Activated T-helper 17 cell treated with anti-CD3 and anti-CD28 coated beads, Interleukin-2, amount 50 U/mL, for 72 hours (primary cell): ENCODE results near the gene DTNB. TPM values are rescaled to one million over a fixed set of nuclear protein-coding genes. Genes with fewer than 3 reads are reported as not detected.

ENCODE experiments used
- ATAC-seq: fragments of 150-1000 bp; cut with Tn5 transposase; replicated peaks from 2 replicates; pipeline ENCODE4 v1.10.0; 2021; ENCODE audit warnings: mild to moderate bottlenecking, moderate library complexity
- H3K27ac Mint-ChIP-seq: one replicate; pipeline ENCODE4 v1.8.0; 2022; ENCODE audit warnings: mixed read lengths
- H3K27me3 Mint-ChIP-seq: one replicate; pipeline ENCODE4 v1.8.0; 2022; ENCODE audit warnings: mixed read lengths
- H3K36me3 Mint-ChIP-seq: one replicate; pipeline ENCODE4 v1.8.0; 2022; ENCODE audit warnings: low read depth, mild to moderate bottlenecking, mixed read lengths
- H3K4me1 Mint-ChIP-seq: one replicate; pipeline ENCODE4 v1.8.0; 2022; ENCODE audit warnings: mixed read lengths
- H3K4me3 Mint-ChIP-seq: one replicate; pipeline ENCODE4 v1.8.0; 2022; ENCODE audit warnings: mild to moderate bottlenecking, mixed read lengths
- H3K9me3 Mint-ChIP-seq: one replicate; pipeline ENCODE4 v1.8.0; 2022; ENCODE audit warnings: mixed read lengths
- total RNA-seq, 2 donors: library from RNA; stranded (reverse); gene quantifications; one replicate each; pipeline ENCODE4 v1.2.3, GENCODE V29; 2022

The DTNB gene
- total RNA-seq, 2 donors from 2014 or later = 10.0 to 11.8 TPM

DNA sequence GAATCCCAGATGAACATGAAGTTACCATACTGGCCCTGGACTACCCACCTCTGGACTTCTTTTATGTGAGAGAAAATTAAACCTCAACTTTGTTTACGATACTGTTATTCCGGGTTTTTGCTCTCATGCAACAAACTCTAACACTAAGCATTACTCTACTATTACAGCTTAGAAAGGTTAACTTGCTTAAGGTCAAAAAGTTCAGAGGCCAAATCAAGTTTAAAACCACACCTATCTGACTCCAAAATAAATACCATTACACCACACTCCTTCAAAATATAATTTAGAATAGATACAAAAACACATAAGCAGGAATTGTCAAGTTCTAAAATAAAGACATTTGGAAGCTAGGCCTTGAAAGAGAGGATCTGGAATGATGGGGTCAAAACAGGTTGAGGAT, 75.0 kb downstream of the DTNB start:
- no peak for ATAC-seq
- Mint-ChIP-seq H3K27ac (peak overlapping the region; percentile 71), H3K27me3 (no peaks in the 10 kb centered on the region), H3K9me3 (no peaks in the 10 kb centered on the region), H3K36me3 (no peaks in the 10 kb centered on the region), H3K4me1 (peaks cover 24% of the 10 kb centered on the region), H3K4me3 (no peak overlapping the region)

GRCh38 chr2:25597881-25598280, 75.5 kb downstream of the DTNB start:
- Mint-ChIP-seq H3K4me1 (peaks cover 24% of the 10 kb centered on the region), H3K4me3 (no peak overlapping the region), H3K27me3 (no peaks in the 10 kb centered on the region), H3K36me3 (no peaks in the 10 kb centered on the region), H3K27ac (peak overlapping the region; percentile 71), H3K9me3 (no peaks in the 10 kb centered on the region)
- ATAC-seq = peak; percentile 27

- no peaks in the 10 kb centered on the region for H3K36me3 Mint-ChIP-seq
- ATAC-seq = no peak
- no peaks in the 10 kb centered on the region for H3K27me3 Mint-ChIP-seq
- no peak overlapping the region for H3K4me3 Mint-ChIP-seq
- H3K9me3 Mint-ChIP-seq = no peaks in the 10 kb centered on the region
- peaks cover 27% of the 10 kb centered on the region for H3K4me1 Mint-ChIP-seq
- H3K27ac Mint-ChIP-seq = no peak overlapping the region
These were observed 76.7 kb downstream of the DTNB start for GRCh38 chr2:25596516-25597244.

- ATAC-seq = no peak
- peaks cover 22% of the 10 kb centered on the region for H3K4me1 Mint-ChIP-seq
These were observed 78.0 kb downstream of the DTNB start for GRCh38 chr2:25595393-25595792.

DNA sequence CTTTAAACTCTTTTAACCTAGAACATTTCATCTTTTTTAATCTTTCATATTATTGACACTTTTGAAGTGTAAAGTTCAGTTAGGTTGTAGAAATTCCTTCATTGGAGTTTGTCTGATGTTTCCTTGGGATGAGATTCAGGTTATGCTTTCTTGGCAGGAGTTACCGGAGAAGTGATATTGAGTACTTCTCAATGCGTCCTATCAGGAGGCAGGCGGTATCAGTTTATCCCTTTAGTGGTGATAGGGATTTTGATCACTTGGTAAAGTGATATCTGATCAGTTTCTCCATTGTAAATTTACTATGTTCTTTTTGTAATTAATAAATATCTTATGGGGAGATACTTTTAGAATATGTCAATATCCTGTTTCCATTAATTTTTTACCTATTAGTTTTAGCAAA, 78.4 kb downstream of the DTNB start:
- no peak overlapping the region for H3K4me3 Mint-ChIP-seq
- H3K36me3 Mint-ChIP-seq = no peaks in the 10 kb centered on the region
- H3K27me3 Mint-ChIP-seq = no peaks in the 10 kb centered on the region
- no peaks in the 10 kb centered on the region for H3K9me3 Mint-ChIP-seq
- H3K27ac Mint-ChIP-seq = no peak overlapping the region
- ATAC-seq = no peak
- peaks cover 22% of the 10 kb centered on the region for H3K4me1 Mint-ChIP-seq

More at GRCh38 chr2:25595393-25595792, 78.0 kb downstream of the DTNB start:
- Mint-ChIP-seq H3K4me3 (no peak overlapping the region), H3K9me3 (no peaks in the 10 kb centered on the region), H3K27me3 (no peaks in the 10 kb centered on the region), H3K36me3 (no peaks in the 10 kb centered on the region), H3K27ac (no peak overlapping the region)

DNA sequence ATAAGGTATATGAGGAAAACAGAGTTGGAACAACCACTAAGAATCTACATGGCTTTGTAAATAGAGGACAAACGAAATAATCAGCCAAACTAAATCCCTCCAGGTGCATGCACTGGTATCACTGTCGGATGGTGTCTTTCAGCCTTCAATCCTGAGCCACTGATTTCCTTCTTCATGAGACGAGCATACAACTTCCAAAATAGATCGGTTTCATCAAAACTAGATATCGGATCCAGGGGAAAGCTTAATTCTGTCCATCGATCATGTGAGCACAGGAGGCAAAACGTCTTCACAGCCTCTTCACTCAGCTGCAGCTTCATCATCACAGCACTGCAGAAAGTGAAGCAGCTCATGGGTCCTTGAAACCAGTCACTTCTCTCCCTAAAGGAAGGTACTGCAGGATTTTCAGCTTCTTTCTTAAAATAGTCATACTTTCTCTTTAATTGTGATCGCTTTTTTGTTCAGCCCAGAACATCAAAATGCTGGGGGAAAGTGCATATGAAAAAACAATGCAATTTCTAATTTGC, 80.5 kb downstream of the DTNB start:
- no peaks in the 10 kb centered on the region for H3K9me3 Mint-ChIP-seq
- ATAC-seq = no peak
- H3K4me1 Mint-ChIP-seq = peaks cover 11% of the 10 kb centered on the region
- H3K27ac Mint-ChIP-seq = peak overlapping the region; percentile 38
- no peaks in the 10 kb centered on the region for H3K36me3 Mint-ChIP-seq
- no peaks in the 10 kb centered on the region for H3K27me3 Mint-ChIP-seq
- H3K4me3 Mint-ChIP-seq = peak overlapping the region; percentile 28

- Mint-ChIP-seq H3K9me3 (no peaks in the 10 kb centered on the region), H3K4me1 (peaks cover 20% of the 10 kb centered on the region), H3K27me3 (no peaks in the 10 kb centered on the region), H3K4me3 (no peak overlapping the region), H3K36me3 (no peaks in the 10 kb centered on the region), H3K27ac (no peak overlapping the region)
- ATAC-seq = no peak
These were observed 82.4 kb downstream of the DTNB start for GRCh38 chr2:25590921-25591505.

DNA sequence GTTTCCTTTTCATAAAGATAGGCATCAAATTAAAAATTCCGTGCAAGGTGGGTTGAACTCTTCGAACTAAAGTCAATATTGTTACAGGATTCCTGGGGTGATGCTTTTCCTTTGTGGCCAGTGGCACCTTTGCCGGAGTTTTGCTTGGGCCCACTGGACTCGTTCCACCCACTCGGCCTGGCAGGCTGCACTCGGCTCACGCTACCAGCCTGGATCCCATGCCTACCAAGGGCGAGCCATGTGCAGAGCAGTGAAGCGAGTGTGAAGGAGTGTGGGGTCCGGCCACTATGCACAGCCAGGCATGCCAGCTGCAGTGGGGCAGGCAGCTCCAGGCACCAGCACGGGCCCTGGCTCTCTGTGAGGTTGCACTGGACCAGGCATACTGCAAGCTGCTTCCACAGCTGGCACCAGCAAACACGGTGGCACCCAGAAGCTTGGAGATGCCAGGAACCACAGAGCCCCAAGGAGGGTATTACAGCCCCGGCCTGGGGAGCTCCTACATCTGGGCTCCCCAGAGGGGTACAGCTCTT, 83.6 kb downstream of the DTNB start:
- Mint-ChIP-seq H3K27ac (no peak overlapping the region), H3K9me3 (no peaks in the 10 kb centered on the region), H3K4me3 (no peak overlapping the region), H3K27me3 (no peaks in the 10 kb centered on the region), H3K4me1 (peaks cover 20% of the 10 kb centered on the region), H3K36me3 (no peaks in the 10 kb centered on the region)
- ATAC-seq = no peak

DNA sequence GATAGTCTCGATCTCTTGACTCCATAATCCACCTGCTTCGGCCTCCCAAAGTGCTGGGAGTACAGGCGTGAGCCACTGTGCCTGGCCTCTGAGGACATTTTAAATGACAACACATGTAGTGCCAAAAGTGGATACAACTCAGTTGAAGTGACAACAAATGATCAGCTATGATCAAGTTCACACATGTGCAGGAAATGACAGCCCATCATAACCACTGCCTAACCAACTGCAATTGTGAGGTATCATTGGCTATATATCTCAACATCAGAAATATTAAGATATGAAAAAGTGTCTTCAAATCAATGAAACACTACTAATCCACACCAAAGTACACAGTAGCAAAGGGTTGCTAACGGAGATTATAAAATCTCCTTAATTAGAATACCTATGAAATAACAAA, 84.8 kb downstream of the DTNB start:
- Mint-ChIP-seq H3K9me3 (no peaks in the 10 kb centered on the region), H3K4me1 (peaks cover 20% of the 10 kb centered on the region), H3K36me3 (no peaks in the 10 kb centered on the region), H3K27ac (no peak overlapping the region), H3K4me3 (no peak overlapping the region), H3K27me3 (no peaks in the 10 kb centered on the region)
- ATAC-seq = no peak

DNA sequence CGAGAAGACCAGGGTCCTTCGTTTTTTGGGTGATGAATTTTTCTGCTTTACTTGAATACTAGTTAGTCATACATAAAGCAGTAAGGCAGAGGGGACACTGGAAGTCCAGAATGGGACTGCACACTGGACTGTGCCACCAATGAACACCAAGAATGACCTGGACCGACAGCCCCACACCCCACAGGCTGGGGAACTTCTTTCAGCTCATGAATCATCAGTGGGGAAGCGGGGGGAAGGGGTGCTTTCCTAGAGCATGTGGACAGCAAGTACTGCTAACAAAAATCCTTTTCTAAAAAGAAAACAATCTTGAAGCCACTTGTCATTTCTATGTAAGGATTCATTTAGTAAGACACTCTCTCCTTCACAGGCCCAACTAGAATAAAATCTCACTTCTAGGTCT, 86.0 kb downstream of the DTNB start:
- peak; percentile 83 for ATAC-seq
- Mint-ChIP-seq H3K27me3 (no peaks in the 10 kb centered on the region), H3K4me3 (peak overlapping the region; percentile 59), H3K4me1 (peaks cover 15% of the 10 kb centered on the region), H3K9me3 (no peaks in the 10 kb centered on the region), H3K36me3 (no peaks in the 10 kb centered on the region), H3K27ac (peak overlapping the region; percentile 66)

- ATAC-seq = peak; percentile 89
- Mint-ChIP-seq H3K27me3 (no peaks in the 10 kb centered on the region), H3K4me3 (peak overlapping the region; percentile 59), H3K9me3 (no peaks in the 10 kb centered on the region), H3K27ac (peak overlapping the region; percentile 66), H3K4me1 (peaks cover 11% of the 10 kb centered on the region), H3K36me3 (no peaks in the 10 kb centered on the region)
These were observed 86.6 kb downstream of the DTNB start for GRCh38 chr2:25586726-25587144.

- H3K36me3 Mint-ChIP-seq = no peaks in the 10 kb centered on the region
- ATAC-seq = no peak
- no peak overlapping the region for H3K4me3 Mint-ChIP-seq
- H3K27ac Mint-ChIP-seq = no peak overlapping the region
- no peaks in the 10 kb centered on the region for H3K9me3 Mint-ChIP-seq
- H3K27me3 Mint-ChIP-seq = no peaks in the 10 kb centered on the region
- H3K4me1 Mint-ChIP-seq = peaks cover 11% of the 10 kb centered on the region
These were observed 88.2 kb downstream of the DTNB start for GRCh38 chr2:25585189-25585588.

DNA sequence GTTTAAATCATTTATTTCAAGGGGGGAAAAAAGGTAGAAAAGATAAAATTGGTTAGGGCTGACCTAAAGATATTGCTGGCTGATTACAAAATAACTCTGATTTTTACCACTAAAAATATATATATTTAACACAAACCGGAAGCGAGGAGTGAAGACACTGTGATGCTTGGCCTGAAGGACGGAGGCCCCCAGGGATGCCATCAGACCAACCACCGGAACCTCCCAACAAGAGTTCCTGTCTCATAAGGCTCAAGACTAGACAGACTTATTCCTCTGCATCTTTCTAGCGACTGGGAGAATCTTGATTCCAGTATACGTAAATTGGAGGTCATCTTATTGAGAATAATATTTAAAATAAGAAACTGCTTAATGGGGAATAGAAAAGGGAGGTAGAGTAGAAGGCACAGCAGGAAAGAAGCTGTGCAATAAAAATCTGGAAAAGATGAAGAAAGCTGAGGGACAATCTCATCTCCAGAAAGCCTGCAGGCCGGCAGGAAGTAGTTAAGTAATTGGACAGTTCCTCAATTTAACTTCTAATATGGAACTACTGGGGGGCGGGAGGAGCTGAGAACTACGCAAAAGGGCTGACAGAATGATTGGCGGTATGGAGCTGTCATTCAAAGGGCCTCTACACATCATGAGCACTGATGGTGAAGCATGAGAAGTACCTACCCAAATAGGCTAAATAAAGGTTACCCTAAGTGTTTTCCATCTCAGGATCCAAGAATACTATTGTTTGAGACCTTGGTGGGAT, 91.1 kb downstream of the DTNB start:
- no peaks in the 10 kb centered on the region for H3K27me3 Mint-ChIP-seq
- no peak overlapping the region for H3K27ac Mint-ChIP-seq
- no peak overlapping the region for H3K4me3 Mint-ChIP-seq
- ATAC-seq = no peak
- H3K36me3 Mint-ChIP-seq = peaks cover 9% of the 10 kb centered on the region
- peaks cover 5% of the 10 kb centered on the region for H3K4me1 Mint-ChIP-seq
- no peaks in the 10 kb centered on the region for H3K9me3 Mint-ChIP-seq

GRCh38 chr2:25576596-25576995, 96.8 kb downstream of the DTNB start:
- H3K36me3 Mint-ChIP-seq = peaks cover 21% of the 10 kb centered on the region
- H3K27ac Mint-ChIP-seq = peak overlapping the region; percentile 72
- no peaks in the 10 kb centered on the region for H3K4me1 Mint-ChIP-seq
- no peaks in the 10 kb centered on the region for H3K27me3 Mint-ChIP-seq
- no peak for ATAC-seq
- H3K9me3 Mint-ChIP-seq = no peaks in the 10 kb centered on the region
- no peak overlapping the region for H3K4me3 Mint-ChIP-seq
